ACHN (cell line): ENCODE measurements around the gene MTOR.

ENCODE experiments used
- DNase-seq: peaks from one replicate; pipeline ENCODE4 v3.0.0-alpha.2; 2015
- in situ Hi-C: cut with HindIII; loops from 2 replicates; pipeline ENCODE4 v1.10.0; 2017; ENCODE audit warnings: low sequenced_read_pairs, low pct_ligation_motif_present, low pct_unique_long_range_greater_than_20kb

Gene MTOR

DNA sequence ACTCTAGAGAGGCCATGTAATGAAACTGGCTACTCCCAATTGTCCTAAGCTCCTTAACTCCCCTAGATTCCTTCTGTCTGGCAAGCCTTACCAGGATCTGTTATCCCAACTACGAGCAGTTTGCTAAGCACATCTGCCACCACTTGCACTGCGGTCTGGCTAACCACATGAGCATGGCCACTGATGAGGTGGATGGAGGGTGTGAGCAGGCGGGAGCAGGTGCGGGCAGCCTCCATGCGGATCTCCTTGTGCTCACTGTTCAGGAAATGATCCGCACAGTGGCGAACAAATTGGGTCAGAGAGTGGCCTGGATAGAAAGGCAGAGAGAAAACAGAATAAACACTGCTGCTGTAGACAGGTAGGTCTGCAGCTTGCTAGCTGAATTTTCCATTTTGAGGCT lies 24.0 kb downstream of the MTOR start:
- in situ Hi-C loops = no loop called here
- DNase-seq = no peak

DNA sequence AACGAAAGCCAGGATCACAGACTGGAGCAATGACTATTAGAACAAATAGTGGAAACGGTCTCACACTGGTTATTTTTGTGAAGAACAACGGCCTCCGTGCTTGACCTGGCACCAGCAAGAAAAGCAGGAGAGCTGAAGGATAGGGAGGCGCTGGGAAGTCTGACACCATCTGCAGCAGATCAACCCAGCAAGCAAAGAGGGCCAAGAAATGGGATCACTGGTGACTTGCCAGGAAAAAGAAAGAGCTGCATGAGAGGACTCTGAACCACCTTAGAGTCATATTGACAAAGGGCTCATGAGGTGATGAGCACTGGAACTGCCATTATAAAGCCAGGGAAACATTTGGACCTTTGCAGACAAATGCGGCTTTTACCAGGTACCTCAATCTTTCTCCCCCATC lies 25.0 kb downstream of the MTOR start:
- DNase-seq = no peak
- in situ Hi-C loops = no loop called here

DNA sequence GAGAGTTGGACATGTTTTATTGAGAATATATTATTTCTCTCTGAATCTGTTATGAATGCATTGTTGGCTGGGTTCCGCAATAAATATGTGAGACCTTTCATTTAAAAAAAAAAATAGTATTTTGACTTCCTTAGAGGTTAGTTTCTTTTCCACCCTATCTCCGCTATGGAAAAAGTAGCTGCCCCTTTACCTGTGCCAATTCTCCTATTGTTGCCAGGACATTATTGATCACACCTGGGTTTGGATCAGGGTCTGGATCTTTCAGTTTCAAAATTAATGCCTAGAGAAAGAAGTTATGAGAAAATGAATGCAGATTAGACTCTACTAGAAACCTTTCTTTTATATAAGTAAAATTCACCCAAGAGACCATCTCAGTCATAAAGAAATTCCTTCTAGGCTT lies 29.1 kb downstream of the MTOR start:
- in situ Hi-C loops = no loop called here
- DNase-seq = no peak

DNA sequence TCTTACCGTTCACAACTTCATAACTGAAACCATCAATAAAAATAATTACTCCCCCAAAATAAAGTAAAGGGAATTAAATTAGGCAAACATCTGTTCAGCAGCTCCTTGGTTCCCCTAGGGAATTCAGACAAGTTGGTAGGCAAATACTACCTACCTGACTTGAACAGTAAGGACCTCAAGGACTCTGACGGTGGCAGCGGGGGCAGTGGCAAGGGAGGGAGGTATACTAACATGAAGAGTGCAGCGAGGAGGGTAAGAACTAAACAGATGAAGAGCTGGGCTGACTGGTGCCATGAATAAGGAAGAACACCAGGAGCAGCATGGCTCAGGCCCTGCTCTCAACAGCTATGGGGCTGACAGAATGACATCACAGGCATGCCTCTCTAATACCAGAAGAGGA lies 33.1 kb downstream of the MTOR start:
- in situ Hi-C loops = no loop called here
- DNase-seq = no peak

DNA sequence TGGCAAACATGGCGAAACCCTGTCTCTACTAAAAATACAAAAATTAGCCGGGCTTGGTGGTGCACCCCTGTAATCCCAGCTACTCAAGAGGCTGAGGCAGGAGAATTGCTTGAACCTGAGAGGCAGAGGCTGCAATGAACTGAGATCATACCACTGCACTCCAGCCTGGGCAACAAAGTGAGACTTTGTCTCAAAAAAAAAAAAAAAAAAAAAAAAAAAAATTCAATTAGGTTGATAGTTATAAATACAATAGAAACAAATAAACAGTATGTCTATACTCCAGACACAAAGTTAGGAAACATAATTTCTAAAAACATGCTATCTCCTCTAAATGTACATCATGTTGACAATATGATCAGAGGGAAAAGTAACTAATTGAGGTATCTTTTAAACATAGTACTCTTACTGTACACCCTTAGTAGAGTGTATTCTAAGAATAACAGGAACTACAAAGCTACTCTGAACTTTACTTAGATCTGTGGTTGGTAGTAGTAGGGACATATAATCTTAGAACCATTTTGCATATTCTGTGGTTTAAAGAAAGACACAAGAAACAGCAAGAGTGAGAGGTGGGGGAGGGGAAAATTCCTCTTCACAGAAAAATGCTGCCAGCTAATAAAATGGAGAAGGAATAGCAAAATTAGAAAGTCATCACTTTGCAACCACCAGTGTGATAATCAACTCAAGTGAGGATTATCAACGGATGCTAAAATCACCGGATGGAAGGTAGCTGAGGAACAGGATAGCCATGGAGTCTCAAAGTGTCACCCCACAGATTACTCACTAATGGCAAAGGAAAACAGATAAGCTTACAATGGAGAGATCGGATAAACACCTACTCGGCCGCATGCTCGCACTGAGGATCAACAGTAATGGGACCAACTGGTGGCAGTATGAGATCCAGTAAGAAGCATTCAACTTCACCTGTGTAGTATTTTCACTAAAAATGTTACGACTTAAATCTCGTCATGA lies 35.0 kb downstream of the MTOR start:
- DNase-seq = no peak
- in situ Hi-C loops = no loop called here

DNA sequence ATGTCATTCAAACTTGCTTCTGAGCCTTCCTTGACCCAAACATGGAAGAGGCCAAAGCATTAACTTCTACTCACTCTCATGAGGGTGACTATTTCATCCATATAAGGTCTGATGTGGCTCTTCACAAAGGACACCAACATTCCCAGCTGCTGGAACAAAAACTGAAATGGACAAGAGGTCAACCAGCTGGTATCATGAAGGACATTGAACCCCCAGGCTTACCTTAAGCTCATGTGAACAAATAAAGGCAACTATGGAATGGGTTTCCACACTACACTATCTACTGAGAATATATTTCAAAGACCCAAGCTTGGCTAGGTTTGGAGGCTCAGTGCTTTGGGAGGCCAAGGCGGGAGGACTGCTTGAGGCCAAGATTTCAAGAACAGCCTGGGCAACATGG lies 46.3 kb downstream of the MTOR start:
- in situ Hi-C loops = no loop called here
- no peak for DNase-seq

- in situ Hi-C loops = no loop called here
- DNase-seq = no peak
These were observed 46.9 kb downstream of the MTOR start for GRCh38 chr1:11215381-11216005.

GRCh38 chr1:11214698-11215380 lies 47.5 kb downstream of the MTOR start:
- DNase-seq = no peak
- in situ Hi-C loops = no loop called here

GRCh38 chr1:11211925-11212587 lies 50.3 kb downstream of the MTOR start:
- in situ Hi-C loops = no loop called here
- DNase-seq = no peak

GRCh38 chr1:11211461-11211860 lies 50.9 kb downstream of the MTOR start:
- in situ Hi-C loops = no loop called here
- DNase-seq = no peak

- DNase-seq = no peak
- in situ Hi-C loops = no loop called here
These were observed 54.3 kb downstream of the MTOR start for GRCh38 chr1:11207898-11208611.

GRCh38 chr1:11204396-11205190 lies 57.8 kb downstream of the MTOR start:
- in situ Hi-C loops = no loop called here
- no peak for DNase-seq

DNA sequence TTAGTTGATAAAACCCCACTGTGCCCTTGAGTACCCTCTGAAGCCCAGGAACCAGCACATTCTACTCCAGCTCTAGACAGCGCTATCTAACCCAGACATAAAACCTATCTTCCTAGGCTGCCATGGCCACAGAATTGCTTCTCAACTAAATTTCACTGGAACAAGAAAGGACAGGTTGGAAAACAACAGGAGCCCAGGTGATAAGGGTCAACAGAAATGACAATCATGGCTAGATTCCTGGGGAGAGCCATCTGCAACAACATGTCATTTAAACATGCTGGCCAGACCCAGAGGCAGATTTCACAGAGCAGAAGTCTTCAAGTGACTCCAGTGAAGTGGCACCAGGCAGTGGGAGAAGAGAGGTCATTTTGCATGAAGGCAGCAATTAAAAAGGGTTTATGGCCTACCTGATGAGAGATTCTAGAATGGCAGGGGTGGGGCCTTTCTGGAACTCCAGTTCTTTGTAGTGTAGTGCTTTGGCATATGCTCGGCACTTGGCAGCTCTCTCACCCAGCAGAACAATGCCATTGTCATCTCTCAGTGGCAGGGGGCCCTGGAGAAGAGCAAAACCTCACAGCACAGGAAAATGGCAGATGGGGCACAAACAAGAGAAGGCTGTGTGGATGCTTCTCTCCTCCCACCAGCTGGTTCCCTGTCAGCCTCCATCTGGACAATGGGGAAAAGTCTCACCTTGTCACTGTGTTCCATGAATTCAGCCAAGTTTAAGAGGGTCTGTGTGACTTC lies 63.3 kb downstream of the MTOR start:
- DNase-seq = no peak
- in situ Hi-C loops = no loop called here

DNA sequence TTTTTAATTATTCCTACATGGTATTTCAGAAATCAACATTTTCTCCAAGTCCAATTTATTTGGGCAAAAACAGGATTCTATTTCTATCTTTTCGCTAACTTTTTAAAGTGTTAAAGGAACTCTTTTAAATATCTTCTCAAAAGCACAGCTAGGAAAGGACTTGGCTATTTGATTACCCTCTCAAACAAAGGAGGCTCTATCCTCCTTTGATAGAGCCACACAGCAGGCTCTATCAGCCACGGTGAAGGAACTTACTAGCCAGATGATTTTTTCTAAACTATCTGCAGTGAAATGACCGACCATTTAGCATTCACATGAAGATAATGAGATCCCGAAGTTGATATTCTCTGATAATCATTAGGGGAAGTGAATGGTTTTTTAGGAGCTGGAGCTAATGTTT lies 64.1 kb downstream of the MTOR start:
- in situ Hi-C loops = no loop called here
- DNase-seq = no peak

- no peak for DNase-seq
- in situ Hi-C loops = no loop called here
These were observed 65.0 kb downstream of the MTOR start for GRCh38 chr1:11197359-11197758.

DNA sequence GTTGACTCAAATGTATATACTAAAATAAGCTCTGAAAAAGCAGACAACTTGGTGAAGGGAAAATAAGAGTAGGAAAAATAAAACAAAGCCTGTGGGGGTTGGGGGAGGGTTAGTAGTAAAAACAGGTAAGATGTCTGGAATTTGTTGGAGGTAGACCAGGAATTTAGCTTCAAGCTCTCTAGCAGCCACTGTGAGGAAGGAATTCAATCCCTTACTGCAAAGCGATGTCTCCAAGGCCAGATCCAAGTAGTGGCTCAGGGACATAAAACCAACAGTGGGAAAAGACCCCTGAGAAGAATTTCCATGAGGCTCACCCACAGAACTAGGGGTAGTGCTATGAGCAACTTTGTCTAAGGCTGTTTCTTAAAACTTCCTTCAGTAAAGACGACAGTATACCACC lies 65.4 kb downstream of the MTOR start:
- no peak for DNase-seq
- in situ Hi-C loops = no loop called here
